SJCRH30 (cell line): ENCODE measurements around the gene RASAL2. TPM values are rescaled to one million over a fixed set of nuclear protein-coding genes. Genes with fewer than 3 reads are reported as not detected.
"Not testable (repeated sequence)": the region's sequence is repeated elsewhere in the genome, so short reads cannot be mapped to it uniquely, and the experiment has no call there.

Source experiments
- DNase-seq, 2 experiments: peaks; one replicate each; pipeline ENCODE4 v3.0.0-alpha.2; 2015 to 2020
- H3K27ac ChIP-seq: fragments of 250-450 bp; sonication (Bioruptor Pico); 2 replicates; pipeline ENCODE4 v1.5.1; 2020; ENCODE audit warnings: mild to moderate bottlenecking, moderate library complexity
- H3K27me3 ChIP-seq: fragments of 250-450 bp; sonication (Bioruptor Pico); 2 replicates; pipeline ENCODE4 v1.5.1; 2020; ENCODE audit warnings: mild to moderate bottlenecking, moderate library complexity
- H3K36me3 ChIP-seq: fragments of 250-450 bp; sonication (Bioruptor Pico); 2 replicates; pipeline ENCODE4 v1.5.1; 2020; ENCODE audit warnings: mild to moderate bottlenecking, moderate library complexity
- H3K4me1 ChIP-seq: fragments of 250-450 bp; sonication (Bioruptor Pico); 2 replicates; pipeline ENCODE4 v1.5.1; 2020; ENCODE audit warnings: mild to moderate bottlenecking, moderate library complexity
- H3K4me3 ChIP-seq: fragments of 250-450 bp; sonication (Bioruptor Pico); 2 replicates; pipeline ENCODE4 v1.5.1; 2020; ENCODE audit warnings: mild to moderate bottlenecking, moderate library complexity
- H3K9me3 ChIP-seq: fragments of 250-450 bp; sonication (Bioruptor Pico); replicated peaks from 2 replicates; pipeline ENCODE4 v1.5.1; 2020; ENCODE audit warnings: mild to moderate bottlenecking, moderate library complexity
- total RNA-seq: library from RNA; depleted of rRNA; stranded (reverse); fragments of >200 nt; shearing (Covaris generic); gene quantifications from 2 replicates; pipeline ENCODE4 v1.2.3, GENCODE V29; 2014

Gene RASAL2
- total RNA-seq, 1 experiment from 2014 or later, result 8.1 TPM

DNA sequence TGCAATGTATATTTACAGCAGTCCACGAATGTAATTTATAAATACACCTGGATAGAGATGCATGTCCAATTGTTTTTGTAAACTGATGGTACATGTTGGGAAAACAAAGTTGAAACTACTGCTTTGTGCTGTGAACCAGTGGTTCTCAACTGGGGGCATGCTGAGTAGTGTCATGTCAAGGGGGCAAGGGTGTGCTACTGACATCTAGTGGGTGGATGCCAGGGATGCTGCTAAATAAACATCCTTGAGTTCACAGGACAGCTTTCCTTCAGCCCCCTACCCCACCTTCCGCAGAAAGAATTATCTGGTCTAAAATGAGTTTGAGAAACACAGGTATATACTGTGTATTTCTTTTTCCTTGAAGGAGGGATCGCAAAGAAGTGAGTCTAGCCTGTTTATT, 95.9 kb downstream of the RASAL2 start:
- H3K27me3 ChIP-seq, result no peaks in the 10 kb centered on the region
- H3K4me3 ChIP-seq, result no peak overlapping the region
- H3K27ac ChIP-seq, result no peak overlapping the region
- peak; percentile 43 to 57 for DNase-seq
- H3K9me3 ChIP-seq, result no peaks in the 10 kb centered on the region
- no peaks in the 10 kb centered on the region for H3K36me3 ChIP-seq
- no peaks in the 10 kb centered on the region for H3K4me1 ChIP-seq

DNA sequence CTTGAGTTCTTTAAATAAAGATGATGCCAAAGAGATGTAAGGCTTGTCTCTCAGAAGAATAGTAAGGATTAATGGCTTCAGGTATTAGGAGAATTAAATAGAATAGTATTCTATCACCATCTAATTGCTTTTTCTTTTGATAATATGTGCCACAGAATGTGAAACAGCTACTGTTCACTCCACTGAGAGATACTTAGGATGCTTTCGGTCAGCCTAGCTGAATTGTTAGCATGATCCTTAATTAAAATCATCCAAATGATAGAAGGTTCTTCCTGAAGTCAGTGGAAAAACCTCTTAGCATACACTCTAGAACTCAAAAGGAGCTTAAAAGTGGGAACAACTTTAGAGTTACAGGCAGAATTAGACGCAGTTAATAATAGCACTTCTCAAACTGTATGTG, 97.0 kb downstream of the RASAL2 start:
- no peaks in the 10 kb centered on the region for H3K9me3 ChIP-seq
- no peaks in the 10 kb centered on the region for H3K36me3 ChIP-seq
- no peaks in the 10 kb centered on the region for H3K27me3 ChIP-seq
- no peak for DNase-seq
- no peaks in the 10 kb centered on the region for H3K4me1 ChIP-seq
- no peak overlapping the region for H3K27ac ChIP-seq
- no peak overlapping the region for H3K4me3 ChIP-seq

DNA sequence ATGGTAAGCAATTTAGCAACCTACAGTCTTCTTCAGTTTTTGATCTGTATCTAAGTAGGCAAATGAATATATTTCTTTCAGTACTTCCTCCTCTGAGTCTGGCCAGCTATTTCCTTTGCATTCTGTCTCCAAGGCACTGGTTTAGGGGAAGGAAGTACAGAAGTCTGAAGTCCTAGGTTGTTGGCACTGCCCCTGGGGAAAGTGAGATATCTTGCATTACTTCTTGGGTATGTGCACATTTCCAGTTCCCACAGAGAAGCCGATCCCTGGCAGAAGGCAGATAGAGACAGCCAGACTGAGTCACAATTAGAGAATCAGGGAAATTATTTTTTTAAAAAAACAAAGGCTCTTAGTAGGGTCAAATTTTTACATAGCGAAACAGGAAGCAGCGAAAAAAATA, 98.8 kb downstream of the RASAL2 start:
- Histone ChIP-seq H3K27ac (no peak overlapping the region), H3K27me3 (no peaks in the 10 kb centered on the region), H3K9me3 (no peaks in the 10 kb centered on the region), H3K36me3 (no peaks in the 10 kb centered on the region), H3K4me3 (no peak overlapping the region), H3K4me1 (no peaks in the 10 kb centered on the region)
- DNase-seq, result no peak

DNA sequence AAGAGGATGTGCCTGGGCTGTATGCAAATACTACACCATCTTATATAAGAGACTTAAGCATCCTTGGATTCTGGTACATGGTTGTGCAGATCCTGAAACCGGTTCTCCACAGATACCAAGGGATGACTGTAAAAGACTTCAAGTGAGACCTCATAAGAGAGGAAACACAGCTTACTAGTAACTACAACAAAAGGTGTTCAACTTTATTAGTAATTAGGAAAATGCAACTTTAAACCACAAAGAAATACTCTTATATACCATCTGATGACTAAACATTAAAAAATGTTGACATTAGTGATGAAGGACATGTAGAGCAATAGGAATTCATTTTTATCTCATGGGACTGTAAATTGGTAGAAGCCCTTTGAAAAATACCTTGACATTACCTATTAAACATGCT, 102.7 kb downstream of the RASAL2 start:
- Histone ChIP-seq H3K9me3 (no peaks in the 10 kb centered on the region), H3K4me1 (no peaks in the 10 kb centered on the region), H3K27me3 (no peaks in the 10 kb centered on the region), H3K4me3 (no peak overlapping the region), H3K36me3 (no peaks in the 10 kb centered on the region), H3K27ac (no peak overlapping the region)
- no peak for DNase-seq

DNA sequence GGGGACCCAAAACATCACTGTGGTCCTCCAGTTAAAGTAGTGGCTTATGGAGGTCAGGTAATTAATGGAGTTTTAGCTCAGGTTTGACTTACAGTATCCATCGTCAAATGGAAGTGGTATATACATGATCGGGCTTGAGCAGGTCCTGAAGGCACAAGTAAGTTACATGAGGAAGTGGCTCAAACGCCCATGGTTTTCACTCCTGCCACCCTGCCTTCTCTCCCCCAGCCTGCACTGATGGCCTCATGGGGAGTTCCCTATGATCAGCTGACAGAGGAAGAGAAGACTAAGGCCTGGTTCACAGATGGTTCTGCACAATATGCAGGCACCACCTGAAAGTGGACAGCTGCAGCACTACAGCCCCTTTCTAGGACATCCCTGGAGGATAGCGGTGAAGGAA, 108.2 kb downstream of the RASAL2 start:
- not testable (repeated sequence) for DNase-seq, H3K27ac ChIP-seq, H3K36me3 ChIP-seq, H3K9me3 ChIP-seq, H3K4me3 ChIP-seq, H3K4me1 ChIP-seq, H3K27me3 ChIP-seq

DNA sequence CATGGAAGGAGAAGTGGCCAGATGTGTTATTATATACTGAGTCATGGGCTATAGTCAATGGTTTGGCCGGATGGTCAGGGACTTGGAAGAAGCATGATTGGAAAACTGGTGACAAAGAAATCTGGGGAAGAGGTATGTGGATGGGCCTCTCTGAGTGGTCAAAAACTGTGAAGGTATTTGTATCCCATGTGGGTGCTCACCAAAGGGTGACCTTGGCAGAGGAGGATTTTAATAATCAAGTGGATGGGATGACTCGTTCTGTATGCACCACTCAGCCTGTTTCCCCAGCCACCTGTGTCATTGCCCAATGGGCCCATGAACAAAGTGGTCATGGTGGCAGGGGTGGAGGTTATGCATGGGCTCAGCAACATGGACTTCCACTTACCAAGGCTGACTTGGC, 108.6 kb downstream of the RASAL2 start:
- not testable (repeated sequence) for H3K9me3 ChIP-seq, H3K27me3 ChIP-seq, DNase-seq

DNA sequence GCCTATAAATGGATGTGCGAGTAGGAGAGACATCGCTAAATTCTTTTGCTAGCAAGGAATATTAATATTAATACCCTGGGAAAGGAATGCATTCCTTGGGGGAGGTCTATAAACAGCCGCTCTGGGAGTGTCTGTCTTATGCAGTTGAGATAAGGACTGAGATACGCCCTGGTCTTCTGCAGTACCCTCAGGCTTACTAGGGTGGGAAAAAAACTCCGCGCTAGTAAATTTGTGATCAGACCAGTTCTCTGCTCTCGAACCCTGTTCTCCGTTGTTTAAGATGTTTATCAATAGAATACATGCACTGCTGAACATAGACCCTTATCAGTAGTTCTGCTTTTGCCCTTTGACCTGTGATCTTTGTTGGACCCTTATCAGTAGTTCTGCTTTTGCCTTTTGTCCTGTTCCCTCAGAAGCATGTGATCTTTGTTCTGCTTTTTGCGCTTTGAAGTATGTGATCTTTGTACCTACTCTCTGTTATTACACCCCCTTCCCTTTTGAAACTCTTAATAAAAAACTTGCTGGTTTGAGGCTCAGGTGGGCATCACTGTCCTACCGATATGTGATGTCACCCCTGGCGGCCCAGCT, 114.5 kb downstream of the RASAL2 start:
- H3K4me3 ChIP-seq, H3K27me3 ChIP-seq, H3K27ac ChIP-seq, H3K4me1 ChIP-seq, DNase-seq, H3K36me3 ChIP-seq, H3K9me3 ChIP-seq: not testable (repeated sequence)

More for the DNA sequence above, 108.6 kb downstream of the RASAL2 start:
- not testable (repeated sequence) for H3K27ac ChIP-seq, H3K36me3 ChIP-seq, H3K4me3 ChIP-seq, H3K4me1 ChIP-seq

DNA sequence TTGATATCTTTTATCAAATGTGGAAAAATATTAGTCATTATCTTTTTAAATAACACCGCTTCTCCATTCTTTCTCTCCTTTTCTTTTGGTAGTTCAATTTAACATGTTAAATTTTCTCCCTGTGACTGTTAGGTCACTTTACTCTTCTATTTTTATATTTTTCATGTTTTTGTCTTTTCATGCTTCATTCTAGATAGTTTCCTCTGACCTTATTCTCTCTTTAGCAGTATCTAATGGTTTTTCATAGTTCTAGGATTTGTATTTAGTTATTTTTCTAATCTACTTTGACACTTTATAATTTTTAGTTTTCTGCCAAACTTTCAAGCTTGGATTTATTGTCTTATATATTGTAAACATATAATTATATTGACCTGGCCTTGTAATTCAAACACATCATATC, 116.0 kb downstream of the RASAL2 start:
- Histone ChIP-seq H3K4me1 (no peaks in the 10 kb centered on the region), H3K27me3 (no peaks in the 10 kb centered on the region), H3K36me3 (no peaks in the 10 kb centered on the region), H3K9me3 (no peaks in the 10 kb centered on the region; the same call in 1 of the 2 replicates), H3K27ac (no peak overlapping the region), H3K4me3 (no peak overlapping the region)
- no peak for DNase-seq

DNA sequence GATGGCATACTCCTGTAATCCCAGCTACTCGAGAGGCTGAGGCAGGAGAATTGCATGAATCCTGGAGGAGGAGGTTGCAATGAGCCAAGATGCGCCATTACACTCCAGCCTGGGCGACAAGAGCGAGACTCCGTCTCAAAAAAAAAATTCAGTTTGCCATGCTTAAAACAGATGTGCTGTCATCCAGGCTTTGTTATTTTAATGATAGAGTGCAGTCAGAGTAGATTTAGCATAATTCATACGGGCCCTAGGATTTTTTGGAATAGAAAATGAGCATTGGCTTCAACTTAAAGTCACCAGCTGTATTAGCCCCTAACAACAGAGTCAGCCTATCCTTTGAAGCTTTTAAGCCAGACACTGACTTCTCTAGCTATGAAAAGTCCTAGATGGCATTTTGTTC, 124.6 kb downstream of the RASAL2 start:
- Histone ChIP-seq H3K9me3 (no peaks in the 10 kb centered on the region), H3K4me3 (no peak overlapping the region), H3K36me3 (no peaks in the 10 kb centered on the region), H3K27me3 (no peaks in the 10 kb centered on the region), H3K4me1 (no peaks in the 10 kb centered on the region), H3K27ac (no peak overlapping the region)
- no peak for DNase-seq

DNA sequence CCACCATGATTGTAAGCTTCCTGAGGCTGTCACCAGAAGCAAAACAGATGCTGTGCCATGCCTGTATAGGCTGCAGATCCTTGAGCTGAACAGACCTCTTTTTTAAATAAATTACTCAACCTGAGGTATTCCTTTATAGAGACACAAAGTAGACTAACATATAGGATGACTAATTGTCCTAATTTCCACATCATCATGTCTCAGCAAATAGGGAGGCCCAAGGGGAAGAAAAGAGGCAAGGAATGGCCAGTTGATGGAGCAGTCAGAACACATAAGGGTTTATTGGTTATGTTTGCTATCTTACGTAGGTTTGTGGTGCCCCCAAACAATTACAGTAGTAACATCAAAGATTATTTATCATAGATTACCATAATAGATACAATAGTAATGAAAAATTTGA, 126.2 kb downstream of the RASAL2 start:
- Histone ChIP-seq H3K27me3 (no peaks in the 10 kb centered on the region), H3K27ac (no peak overlapping the region), H3K36me3 (no peaks in the 10 kb centered on the region), H3K9me3 (no peaks in the 10 kb centered on the region), H3K4me3 (no peak overlapping the region), H3K4me1 (no peaks in the 10 kb centered on the region)
- DNase-seq, result no peak

DNA sequence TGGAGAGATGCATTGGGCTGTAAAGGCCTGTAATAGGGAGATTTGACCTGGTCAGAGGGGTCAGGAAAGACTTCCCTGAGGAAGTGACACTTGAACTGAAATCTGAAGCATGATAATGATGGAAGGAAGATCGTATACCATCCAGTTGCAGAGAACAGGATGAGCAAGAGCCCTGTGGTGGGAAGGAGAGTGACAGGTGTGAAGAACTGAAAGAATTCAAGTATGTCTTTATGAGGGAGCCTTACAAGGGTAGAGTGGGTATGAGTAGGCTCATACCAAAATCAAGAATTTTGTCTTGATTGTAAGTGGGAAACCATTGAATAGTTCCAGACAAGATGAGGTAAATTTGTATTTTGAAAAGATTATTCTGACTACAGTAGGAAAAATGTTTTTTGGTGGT, 129.4 kb downstream of the RASAL2 start:
- Histone ChIP-seq H3K36me3 (no peaks in the 10 kb centered on the region), H3K4me3 (no peak overlapping the region), H3K9me3 (no peaks in the 10 kb centered on the region), H3K27ac (no peak overlapping the region), H3K4me1 (no peaks in the 10 kb centered on the region), H3K27me3 (no peaks in the 10 kb centered on the region)
- DNase-seq, result no peak

DNA sequence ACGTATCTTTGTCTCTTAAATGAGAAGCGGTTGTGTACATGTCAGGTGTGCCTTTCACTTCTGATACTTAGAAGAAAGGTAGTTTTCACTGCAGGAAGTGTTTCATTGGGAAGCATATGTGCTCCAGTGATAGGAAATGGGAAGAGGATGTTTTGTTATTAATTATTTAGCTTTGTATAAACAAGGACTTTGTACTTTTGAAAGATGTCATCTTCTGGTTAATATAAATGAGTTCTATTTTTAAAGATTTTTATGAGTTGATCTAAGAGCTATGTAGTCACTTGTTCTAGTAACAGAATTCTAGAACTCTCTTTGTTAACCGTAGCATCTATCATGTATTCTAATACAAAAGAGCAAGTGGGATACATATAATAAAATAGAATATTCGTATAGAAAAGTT, 130.5 kb downstream of the RASAL2 start:
- H3K36me3 ChIP-seq, result no peaks in the 10 kb centered on the region
- no peak overlapping the region for H3K27ac ChIP-seq
- no peaks in the 10 kb centered on the region for H3K27me3 ChIP-seq
- no peaks in the 10 kb centered on the region for H3K4me1 ChIP-seq
- no peak overlapping the region for H3K4me3 ChIP-seq
- no peak for DNase-seq
- H3K9me3 ChIP-seq, result no peaks in the 10 kb centered on the region

DNA sequence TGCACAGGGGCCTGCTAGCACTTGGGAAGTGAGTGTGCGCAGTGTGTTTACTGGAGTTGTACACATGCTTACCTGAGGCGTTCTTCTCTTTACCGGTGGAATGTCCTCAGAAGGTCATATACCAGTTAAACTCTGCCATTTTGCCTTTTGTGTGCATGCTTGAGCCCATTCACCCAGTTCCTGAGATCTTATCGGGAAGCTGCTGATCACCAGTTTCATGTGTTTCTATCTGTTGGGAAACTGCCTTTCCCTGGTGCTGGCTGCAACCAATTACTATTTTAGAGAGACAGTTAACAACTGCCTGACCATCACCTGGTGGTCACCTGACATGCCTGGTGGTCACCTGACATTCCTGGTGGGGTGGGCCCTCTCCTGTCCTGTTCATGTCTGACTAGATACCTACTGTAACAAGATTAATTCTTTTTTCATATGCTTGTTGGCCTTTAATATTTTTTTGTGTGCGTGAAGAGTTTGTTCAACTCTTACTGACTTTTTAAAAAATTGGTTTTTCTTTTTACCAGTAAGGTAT, 137.0 kb downstream of the RASAL2 start:
- Histone ChIP-seq H3K4me3 (no peak overlapping the region), H3K27me3 (no peaks in the 10 kb centered on the region), H3K4me1 (no peaks in the 10 kb centered on the region), H3K27ac (no peak overlapping the region), H3K9me3 (no peaks in the 10 kb centered on the region), H3K36me3 (no peaks in the 10 kb centered on the region)
- DNase-seq, result no peak

DNA sequence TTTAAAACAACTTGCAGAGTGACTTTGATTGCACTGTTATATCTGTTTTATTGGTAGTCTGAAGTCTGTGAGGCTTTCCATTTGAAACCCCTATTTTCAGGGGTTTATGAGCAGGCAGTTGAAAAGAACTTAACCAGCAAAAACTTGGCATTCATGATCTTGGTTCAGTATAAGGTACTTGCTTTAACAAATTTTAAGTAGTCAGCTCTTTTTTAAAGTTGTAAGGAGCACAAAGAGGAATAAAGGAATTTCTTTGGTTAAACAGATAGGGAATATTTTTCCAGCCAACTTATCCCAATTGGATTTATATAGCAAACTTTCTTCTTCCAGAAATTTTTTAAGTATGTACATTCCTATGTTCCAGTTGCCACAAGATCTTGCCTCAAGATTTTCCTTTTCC, 138.2 kb downstream of the RASAL2 start:
- no peak for DNase-seq
- Histone ChIP-seq H3K27ac (no peak overlapping the region), H3K9me3 (no peaks in the 10 kb centered on the region), H3K4me3 (no peak overlapping the region), H3K36me3 (no peaks in the 10 kb centered on the region), H3K27me3 (no peaks in the 10 kb centered on the region), H3K4me1 (no peaks in the 10 kb centered on the region)

DNA sequence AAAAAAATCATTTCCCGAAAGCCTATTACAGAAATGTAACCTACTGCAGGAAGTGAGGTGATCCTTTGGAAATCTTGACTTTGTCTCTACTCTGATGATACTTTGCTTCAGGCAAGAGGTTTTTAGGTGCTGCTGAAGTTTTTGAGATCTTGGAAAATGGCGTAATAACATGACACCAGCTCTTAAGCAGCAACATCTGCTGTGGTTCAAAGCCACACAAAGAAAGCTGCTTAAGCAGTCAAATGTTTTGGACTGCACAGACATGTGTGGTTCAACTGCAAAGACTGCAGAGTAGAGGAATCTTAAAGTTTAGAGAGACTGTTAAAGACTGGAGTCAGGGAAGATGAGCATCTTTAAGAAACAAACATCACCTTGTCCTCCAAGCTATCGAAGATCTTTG, 139.0 kb downstream of the RASAL2 start:
- H3K36me3 ChIP-seq, result no peaks in the 10 kb centered on the region
- no peaks in the 10 kb centered on the region; the same call in none of the 2 replicates for H3K4me1 ChIP-seq
- no peaks in the 10 kb centered on the region for H3K9me3 ChIP-seq
- H3K27me3 ChIP-seq, result no peaks in the 10 kb centered on the region
- no peak overlapping the region for H3K4me3 ChIP-seq
- H3K27ac ChIP-seq, result no peak overlapping the region
- no peak for DNase-seq

DNA sequence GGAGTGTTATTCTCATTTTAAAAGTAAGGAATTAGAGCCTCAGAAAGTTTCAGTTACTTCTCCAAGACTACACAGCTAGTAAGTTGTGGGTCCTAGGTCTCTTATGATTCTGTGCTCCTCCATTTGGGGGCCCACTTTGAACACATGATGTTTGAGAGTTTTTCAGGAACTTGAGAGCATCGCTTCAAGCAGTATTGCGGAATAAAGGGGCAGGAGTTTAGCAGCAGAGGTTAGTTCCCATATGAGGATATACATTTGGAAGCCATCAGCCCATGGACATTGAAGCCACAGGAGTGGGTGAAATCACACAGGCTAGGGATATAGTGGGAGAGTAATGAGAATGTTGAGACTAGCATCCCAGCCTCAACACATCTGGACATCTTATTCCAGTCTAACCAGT, 143.2 kb downstream of the RASAL2 start:
- DNase-seq, result no peak
- Histone ChIP-seq H3K27ac (no peak overlapping the region), H3K36me3 (no peaks in the 10 kb centered on the region), H3K4me3 (no peak overlapping the region), H3K9me3 (no peaks in the 10 kb centered on the region), H3K27me3 (no peaks in the 10 kb centered on the region), H3K4me1 (peaks cover 19% of the 10 kb centered on the region)
